Adrenal gland (tissue), 5 donors: ENCODE measurements around the gene SPEF1.

ENCODE experiments used
- CTCF ChIP-seq, 6 experiments: fragments of 450-650 bp in 4 of 6; fragments of 200-600 bp in 2 of 6; sonication (generic) in 1 of 6; IDR thresholded peaks; 1 replicate in 5 of 6; 2 replicates in 1 of 6; pipeline versions ENCODE4 v1.5.1 to v1.8.0; 2016 to 2021; ENCODE audit warnings: antibody characterized with exemption in 6 of 6, mild to moderate bottlenecking in 2 of 6, moderate library complexity in 1 of 6
- POLR2A ChIP-seq, 2 donors: fragments of 450-650 bp; IDR thresholded peaks; one replicate each; pipeline ENCODE4 v1.6.1; 2017; ENCODE audit warnings: antibody characterized with exemption in 2 of 2, mild to moderate bottlenecking in 2 of 2, moderate library complexity in 1 of 2
- donor health status: DM: no; HTN: no; CAD: no.

- TF ChIP-seq CTCF (IDR thresholded peaks at IDR 0.05) (no peak), POLR2A (IDR thresholded peaks at IDR 0.05) (no peak)
Measured at GRCh38 chr20:3802524-3803239, 21.4 kb upstream of the SPEF1 start.
